SHP77 treated with DMSO at 0.1 percent for 48 hours (cell line): ENCODE measurements around the gene PDCD1.
"Not testable (repeated sequence)": the region's sequence is repeated elsewhere in the genome, so short reads cannot be mapped to it uniquely, and the experiment has no call there.

Experiments used
- DNase-seq: peaks from one replicate; lab custom pipeline; 2025; lab: John Stamatoyannopoulos, UW

The PDCD1 gene

GRCh38 chr2:241813644-241814392, 44.9 kb downstream of the PDCD1 start:
- DNase-seq: no peak

DNA sequence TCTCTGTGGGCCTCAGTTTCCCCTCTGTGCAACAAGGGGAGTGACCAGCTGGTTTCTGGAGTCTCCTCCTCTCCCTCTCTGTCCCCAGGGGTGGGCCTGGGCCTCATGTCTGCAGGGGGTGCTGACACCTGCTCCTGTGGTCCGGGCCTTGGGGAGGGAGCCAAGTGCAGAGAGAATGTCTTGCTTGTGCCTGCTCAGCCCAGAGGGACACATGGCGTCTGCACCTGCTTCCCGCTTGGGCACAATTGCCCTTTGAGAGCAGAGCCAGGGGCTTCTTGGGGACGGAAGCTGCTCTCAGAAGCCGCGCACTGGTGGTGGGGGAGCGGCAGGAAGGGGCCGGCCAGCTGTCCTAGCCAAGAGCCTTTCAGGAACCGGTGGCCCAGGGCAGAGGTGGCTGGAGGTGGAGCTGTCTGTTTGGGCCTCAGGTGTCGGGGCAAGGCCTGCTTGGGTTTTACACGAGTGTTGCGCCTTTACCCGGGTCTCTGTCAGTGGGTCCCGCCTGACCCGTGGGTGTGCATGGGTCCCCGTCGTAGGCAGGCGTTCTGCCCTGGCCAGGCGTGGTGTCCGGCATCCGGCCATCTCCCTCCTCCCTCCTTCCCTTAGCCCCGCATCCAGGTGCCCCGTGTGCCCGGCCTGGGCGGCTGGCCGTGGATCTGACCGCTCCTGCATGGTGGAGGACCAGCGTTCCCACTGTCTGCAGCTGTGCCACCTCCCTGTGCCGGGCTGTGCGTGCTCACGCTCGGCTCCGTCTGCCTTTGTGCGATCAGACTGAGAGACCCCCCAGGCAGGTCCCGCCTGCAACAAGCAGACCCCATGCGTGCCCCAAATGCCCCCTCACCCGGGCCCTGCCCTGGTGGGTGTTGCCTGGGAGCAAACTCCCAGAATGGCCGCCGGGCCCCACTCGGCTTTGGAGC, 45.7 kb downstream of the PDCD1 start:
- DNase-seq: no peak

DNA sequence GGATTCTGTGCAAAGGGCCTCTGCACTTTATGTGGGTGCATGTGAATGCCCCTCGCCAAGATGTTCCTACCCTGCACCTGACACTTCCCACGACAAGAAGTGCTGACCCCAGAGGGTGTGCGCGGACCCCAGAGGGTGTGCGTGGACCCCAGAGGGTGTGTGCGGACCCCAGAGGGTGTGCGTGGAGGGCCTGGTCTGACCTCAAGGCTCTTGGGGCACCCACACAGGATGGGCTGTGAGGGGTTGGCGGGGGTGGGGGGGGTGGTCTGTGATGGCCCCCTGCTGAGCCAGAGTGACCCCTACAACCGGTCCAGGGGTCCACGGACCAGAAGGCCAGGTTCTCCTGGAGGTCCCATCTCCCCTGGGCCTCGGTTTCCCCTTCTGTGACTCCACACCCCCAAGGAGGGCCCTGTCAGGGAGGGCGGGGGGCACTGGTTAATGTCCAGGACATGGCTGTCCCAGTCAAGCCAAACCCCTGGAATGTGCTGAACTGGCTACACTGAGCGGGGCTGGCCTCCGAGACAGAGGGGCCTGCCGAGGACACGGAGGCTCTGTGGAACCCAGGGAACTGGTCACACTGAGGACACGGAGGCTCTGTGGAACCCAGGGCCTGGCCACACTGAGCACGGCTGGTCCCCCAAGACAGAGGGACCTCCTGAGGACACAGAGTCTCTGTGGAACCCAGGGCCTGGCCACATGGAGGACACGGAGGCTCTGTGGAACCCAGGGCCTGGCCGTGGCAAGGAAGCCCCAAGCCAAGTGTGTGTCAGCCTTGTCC, 46.6 kb downstream of the PDCD1 start:
- no peak for DNase-seq

GRCh38 chr2:241811201-241811951, 47.3 kb downstream of the PDCD1 start:
- no peak for DNase-seq

DNA sequence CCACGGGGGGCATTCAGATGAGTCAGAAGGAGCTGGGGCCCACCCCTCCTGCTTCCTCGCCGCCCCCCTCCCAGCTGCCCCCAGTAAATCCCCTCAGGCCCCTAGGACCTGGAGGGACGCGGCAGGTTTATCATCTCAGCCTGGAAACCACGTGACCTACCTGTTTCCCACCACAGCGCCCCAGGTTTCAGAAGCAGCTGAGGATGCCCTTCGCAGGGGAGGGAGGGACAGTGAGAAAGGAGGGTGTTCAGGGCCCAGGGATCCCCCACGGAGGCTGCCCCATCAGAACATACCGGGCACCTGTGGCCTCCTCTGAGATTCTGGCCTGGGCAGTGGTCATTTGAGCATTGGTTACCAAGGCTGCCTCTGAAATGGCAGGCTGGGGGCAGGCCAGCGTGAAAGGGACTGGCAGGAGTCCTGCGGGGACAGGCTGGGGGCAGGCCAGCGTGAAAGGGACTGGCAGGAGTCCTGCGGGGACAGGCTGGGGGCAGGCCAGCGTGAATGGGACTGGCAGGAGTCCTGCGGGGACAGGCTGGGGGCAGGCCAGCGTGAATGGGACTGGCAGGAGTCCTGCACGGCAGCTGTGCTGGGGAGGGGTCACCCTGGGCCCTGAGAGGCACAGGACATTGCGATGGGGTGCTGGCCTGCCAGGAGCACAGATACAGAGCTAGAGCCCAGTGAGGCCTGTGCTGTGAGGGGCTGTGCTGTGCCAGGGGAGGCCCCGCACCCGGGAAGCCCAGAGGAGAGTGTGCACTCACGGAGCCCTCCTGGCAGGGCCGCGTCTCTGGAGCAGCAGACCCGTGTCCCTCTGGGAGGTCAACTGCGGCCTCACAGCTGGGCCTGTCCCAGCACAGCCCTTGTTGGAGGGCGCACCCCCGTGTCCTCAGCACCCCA, 48.1 kb downstream of the PDCD1 start:
- no peak for DNase-seq

DNA sequence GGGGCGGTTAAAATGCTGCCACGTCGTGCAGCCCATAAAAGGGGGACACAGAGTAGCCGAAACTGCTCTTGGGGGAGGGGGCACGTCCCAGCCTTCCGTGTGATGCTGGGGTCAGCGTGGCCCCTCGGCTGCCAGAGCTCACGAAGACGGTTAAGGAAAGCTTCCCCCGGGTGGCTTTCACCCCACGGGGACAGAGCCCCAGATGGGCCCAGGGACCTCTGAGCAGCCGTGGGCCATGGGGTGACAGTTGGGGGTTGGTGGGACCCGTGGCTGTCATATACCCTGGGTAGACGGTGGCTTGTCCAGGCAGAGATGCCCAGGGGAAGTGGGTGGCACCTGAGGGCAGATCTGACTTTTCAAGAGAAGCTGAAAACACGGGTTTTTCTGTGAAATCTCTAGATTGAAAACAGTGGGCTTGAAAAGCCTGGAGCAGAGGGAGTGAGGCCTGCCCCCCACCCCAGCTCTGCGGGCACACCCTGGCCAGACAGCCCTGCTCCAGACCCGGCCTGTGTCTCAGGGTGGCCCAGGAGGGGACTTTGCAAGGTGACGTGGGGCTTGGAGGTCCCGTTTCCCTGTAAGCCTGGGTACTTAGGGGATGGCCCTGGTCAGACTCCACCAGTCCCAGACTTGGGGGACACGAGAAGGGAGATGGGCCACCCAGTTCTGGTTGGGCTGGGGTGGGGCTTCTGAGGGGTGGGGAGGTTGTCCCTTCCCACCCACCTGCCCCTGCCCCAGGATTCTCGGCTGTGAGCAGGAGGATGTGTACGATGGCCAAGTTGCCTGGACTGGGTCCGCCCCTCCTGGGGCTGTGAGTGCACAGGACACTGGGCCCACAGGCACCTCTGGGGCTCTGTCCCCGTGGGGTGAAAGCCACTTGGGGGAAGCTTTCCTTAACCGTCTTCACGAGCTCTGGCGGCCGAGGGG, 49.0 kb downstream of the PDCD1 start:
- DNase-seq: no peak

- no peak for DNase-seq
Observed at GRCh38 chr2:241808721-241809382, 49.8 kb downstream of the PDCD1 start, which contains the start of gene NEU4. Gene NEU4 (plus strand): TSS chr2:241809193. CDS start chr2:241814485, 5,292 bp downstream.

DNA sequence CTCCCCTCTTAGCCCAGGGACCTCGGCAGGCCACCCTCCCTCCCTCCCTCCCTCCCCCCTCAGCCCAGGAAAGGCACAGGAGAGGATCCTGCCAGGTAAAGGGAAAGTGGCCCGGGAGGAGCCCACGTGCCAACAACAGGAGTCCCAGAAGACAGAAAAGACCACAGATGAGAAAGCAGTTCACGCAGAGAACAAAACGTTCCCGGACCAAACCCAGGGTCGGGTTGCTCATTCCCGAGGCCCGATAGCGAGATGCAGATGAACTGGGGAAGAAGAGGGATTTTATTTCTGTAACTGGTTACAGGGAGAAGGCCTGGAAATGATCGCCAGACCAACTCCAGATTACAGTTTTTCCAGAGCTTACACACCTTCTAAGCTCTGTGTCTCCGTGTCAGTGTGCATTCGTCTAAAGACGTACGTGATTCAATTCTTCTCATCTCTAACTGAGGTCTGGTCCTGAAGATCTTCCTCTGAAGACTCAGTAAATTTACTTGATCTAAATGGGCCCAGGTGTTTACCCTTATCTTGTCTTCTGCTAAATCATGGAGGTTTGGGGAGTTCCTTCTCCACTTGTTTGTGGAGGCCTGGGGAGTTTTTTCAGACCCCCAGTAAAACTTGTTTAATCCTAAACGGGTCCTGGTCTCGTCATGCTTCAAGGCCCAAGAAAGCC, 50.5 kb downstream of the PDCD1 start:
- no peak for DNase-seq

DNA sequence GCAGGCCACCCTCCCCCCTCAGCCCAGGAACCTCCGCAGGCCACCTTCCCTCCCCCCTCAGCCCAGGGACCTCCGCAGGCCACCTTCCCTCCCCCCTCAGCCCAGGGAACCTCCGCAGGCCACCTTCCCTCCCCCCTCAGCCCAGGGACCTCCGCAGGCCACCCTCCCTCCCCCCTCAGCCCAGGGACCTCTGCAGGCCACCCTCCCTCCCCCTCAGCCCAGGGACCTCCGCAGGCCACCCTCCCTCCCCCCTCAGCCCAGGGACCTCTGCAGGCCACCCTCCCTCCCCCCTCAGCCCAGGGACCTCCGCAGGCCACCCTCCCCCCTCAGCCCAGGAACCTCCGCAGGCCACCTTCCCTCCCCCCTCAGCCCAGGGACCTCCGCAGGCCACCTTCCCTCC, 52.5 kb downstream of the PDCD1 start:
- DNase-seq: not testable (repeated sequence)

DNA sequence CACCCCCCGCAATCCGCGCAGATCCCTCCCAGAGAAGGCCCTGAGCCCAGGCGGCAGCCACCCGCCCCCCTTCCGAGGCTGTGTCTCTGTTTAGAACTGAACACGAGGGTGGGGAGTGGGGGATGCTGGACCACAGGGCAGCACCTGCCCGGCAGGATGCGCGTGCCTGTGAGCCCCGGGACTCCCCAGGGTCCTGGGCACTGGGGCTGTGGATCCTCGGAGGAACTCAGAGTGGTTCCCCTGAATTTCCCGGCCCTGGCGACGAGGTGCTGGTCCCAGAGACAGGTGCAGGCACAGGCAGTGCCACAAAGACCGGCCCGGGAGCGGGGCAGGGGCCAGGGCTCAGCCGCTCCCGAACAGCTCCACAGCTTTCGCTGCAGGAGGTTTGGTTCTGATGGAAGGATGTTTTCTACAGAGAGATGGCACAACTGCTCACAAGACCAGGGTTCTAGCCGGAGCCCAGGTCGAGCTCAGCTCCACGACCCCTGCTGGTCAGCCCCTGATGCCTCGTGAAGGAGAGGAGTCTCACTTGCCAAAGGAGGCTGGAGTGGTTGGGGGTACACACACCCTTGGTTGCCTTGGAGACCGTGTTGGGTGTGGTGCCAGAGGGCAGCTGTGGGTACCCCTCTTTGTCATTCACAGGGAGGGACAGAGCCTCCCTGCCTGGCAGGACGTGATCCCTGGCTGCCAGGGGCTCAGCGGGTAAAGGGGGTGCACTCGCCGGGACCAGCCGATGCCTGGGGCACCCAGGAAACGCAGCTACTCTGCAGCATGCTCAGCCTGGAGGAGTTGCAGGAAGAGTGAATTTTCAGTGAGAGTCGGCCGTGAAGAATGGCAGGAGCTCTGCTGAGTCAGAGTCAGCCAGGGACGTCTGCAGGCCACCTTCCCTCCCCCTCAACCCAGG, 54.1 kb downstream of the PDCD1 start:
- no peak for DNase-seq

DNA sequence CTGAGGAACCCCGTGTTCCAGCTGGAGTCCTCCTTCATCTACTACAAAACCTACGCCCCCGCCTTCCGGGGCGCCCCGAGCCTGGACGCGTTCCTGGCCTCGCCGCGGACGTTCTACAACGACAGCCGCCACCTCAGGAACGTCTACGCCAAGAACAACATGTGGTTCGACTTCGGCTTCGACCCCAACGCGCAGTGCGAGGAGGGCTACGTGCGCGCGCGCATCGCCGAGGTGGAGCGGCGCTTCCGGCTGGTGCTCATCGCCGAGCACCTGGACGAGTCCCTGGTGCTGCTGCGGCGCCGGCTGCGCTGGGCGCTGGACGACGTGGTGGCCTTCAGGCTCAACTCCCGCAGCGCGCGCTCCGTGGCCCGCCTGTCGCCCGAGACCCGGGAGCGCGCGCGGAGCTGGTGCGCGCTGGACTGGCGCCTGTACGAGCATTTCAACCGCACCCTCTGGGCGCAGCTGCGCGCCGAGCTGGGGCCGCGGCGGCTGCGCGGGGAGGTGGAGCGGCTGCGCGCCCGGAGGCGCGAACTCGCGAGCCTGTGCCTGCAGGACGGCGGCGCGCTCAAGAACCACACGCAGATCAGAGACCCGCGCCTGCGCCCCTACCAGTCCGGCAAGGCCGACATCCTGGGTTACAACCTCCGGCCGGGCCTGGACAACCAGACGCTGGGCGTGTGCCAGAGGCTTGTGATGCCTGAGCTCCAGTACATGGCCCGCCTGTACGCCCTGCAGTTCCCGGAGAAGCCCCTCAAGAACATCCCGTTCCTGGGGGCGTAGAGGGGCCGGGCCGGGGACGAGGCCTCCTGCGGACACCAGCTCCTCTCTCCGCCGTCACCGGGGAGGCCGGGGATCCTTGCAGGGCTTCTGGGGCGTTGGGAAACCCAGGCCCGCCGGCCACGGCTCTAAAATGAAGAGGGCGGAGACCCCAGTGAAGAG, 55.0 kb downstream of the PDCD1 start:
- DNase-seq: no peak

DNA sequence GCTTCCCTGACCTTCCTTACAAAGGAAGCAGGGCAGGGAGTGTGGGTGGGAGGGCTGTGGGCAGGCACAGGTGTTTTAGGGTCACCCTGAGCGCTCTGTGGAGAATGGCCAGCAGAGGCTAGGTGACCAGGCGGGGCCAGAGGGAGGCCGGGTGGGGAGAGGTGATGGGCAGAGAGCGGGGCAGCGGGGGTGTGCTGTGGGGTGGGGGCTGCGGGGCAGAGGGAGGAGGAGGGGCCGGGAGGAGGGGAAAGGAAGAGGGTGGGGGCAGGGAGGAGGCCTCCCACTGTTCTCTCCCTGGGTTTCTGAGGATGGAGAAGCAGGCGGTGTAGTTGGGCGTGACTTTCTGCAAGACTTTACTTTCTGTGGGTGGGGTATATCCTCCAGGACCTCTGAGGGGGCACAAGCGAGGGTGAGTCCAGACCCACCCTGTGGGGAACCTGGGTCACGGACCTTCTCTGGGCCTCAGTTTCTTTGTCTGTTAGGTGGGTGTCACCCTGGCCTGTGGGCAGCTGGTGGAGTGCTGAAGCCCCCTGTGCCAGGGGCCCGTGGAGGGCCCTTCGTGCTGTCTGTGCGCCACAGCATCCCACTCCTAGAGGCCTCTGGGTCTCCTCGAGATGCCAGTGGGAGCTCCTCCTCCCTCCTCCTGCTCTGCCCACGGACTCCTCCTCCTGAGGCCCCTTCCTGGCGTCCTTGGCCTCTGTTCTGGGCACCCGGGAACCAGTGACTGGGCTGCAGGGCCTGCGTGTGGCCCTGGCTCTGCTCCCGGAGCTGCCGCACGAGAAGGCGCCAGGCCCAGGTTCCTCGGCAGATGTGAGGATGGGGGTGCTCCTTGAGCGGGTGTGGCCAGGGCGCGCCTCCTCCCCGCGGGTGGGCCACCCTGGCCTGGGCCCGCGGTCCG, 56.0 kb downstream of the PDCD1 start:
- DNase-seq: no peak

- no peak for DNase-seq
Observed at GRCh38 chr2:241801611-241802420, 56.9 kb downstream of the PDCD1 start.
